Testis (tissue), 2 donors: ENCODE results near the gene TIMM23.

ENCODE experiments used
- POLR2A ChIP-seq: fragments of 450-650 bp; IDR thresholded peaks from one replicate; pipeline ENCODE4 v1.6.1; 2017; ENCODE audit warnings: antibody characterized with exemption, mild to moderate bottlenecking, moderate library complexity
- TF ChIP-seq, protein P1 (sequence below), 3 experiments: fragments of 450-650 bp in 2 of 3; fragments of 200-600 bp in 1 of 3; sonication (generic) in 1 of 3; IDR thresholded peaks; one replicate each; pipeline ENCODE4 v1.5.1; 2016 to 2019; ENCODE audit warnings: antibody characterized with exemption in 3 of 3, mild to moderate bottlenecking in 2 of 3, moderate library complexity in 1 of 3

DNA sequence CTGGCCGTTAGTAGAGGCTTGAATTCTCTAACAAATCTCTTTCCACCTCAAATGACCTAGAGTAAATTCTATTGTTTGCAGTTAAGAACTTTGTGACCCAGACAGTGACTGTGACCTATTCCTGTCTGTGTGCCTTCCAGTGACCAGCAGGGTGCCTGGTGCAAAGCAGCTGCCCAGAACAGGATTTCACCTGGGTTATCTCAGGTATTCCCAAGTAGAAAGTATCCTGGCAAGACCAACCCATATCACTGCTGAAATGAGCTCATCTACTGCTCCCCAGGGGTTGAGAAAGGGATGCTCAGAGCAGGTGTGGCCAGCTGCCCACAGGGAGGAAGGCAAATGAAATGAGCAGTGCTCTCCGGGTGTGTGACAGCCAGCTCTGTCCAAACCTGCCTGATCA is 75.9 kb downstream of the TIMM23 start:
- no peak for TF ChIP-seq POLR2A
- TF ChIP-seq, protein P1, sequence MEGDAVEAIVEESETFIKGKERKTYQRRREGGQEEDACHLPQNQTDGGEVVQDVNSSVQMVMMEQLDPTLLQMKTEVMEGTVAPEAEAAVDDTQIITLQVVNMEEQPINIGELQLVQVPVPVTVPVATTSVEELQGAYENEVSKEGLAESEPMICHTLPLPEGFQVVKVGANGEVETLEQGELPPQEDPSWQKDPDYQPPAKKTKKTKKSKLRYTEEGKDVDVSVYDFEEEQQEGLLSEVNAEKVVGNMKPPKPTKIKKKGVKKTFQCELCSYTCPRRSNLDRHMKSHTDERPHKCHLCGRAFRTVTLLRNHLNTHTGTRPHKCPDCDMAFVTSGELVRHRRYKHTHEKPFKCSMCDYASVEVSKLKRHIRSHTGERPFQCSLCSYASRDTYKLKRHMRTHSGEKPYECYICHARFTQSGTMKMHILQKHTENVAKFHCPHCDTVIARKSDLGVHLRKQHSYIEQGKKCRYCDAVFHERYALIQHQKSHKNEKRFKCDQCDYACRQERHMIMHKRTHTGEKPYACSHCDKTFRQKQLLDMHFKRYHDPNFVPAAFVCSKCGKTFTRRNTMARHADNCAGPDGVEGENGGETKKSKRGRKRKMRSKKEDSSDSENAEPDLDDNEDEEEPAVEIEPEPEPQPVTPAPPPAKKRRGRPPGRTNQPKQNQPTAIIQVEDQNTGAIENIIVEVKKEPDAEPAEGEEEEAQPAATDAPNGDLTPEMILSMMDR (IDR thresholded peaks at IDR 0.05), result no peak
